GM11168 (cell line): ENCODE data around the gene MAB21L1.

Experiments used
- in situ Hi-C: fragments of 300-500 bp; cut with MboI; formaldehyde crosslinking; loops from one replicate; pipeline ENCODE4 v1.12.0; 2022; ENCODE audit warnings: low sequenced_read_pairs; ENCODE audit not compliant: unreplicated experiment

The MAB21L1 gene

GRCh38 chr13:35449821-35450220 is 26.7 kb downstream of the MAB21L1 start:
- in situ Hi-C loops: no loop called here

GRCh38 chr13:35448465-35448864 is 28.0 kb downstream of the MAB21L1 start:
- in situ Hi-C loops: no loop called here
